ENCODE measurements around the gene NEURL1B.

The NEURL1B gene

DNA sequence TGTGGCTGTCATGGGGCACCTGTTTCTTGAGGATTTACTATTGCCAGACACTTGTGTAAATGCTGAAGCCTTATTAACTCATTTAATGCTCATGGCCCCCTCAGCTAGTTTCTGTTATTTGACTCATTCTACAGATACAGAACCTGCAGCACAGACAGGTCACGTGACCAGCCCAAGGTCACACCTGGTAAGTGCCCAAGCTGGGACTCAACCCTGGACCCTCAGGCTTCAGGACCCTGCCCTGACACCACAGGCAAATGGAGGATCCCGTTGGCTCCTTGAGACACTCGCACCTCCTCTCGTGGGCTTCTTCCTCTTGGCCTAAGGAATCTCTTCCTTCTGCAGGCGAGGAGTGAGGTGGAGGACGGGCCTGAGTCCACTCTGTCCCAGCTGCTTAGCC, 10.6 kb upstream of the NEURL1B start:
- TF ChIP-seq CTCF (conservative IDR thresholded peaks at IDR 0.05), result no peak
- no peak overlapping the region for H3K27ac ChIP-seq

- no peak overlapping the region for H3K27ac ChIP-seq
- no peak for TF ChIP-seq CTCF (conservative IDR thresholded peaks at IDR 0.05)
These were observed 10.1 kb upstream of the NEURL1B start for GRCh38 chr5:172630986-172631385.

GRCh38 chr5:172632346-172633092, 8.5 kb upstream of the NEURL1B start:
- H3K27ac ChIP-seq, result no peak overlapping the region
- TF ChIP-seq CTCF (conservative IDR thresholded peaks at IDR 0.05), result no peak

- no peak for TF ChIP-seq CTCF (conservative IDR thresholded peaks at IDR 0.05)
- H3K27ac ChIP-seq, result no peak overlapping the region
These were observed 7.6 kb upstream of the NEURL1B start for GRCh38 chr5:172633403-172633970.

GRCh38 chr5:172634106-172634899, 6.8 kb upstream of the NEURL1B start:
- no peak for TF ChIP-seq CTCF (conservative IDR thresholded peaks at IDR 0.05)
- no peak overlapping the region for H3K27ac ChIP-seq

GRCh38 chr5:172635038-172635437, 6.0 kb upstream of the NEURL1B start:
- no peak overlapping the region for H3K27ac ChIP-seq
- no peak for TF ChIP-seq CTCF (conservative IDR thresholded peaks at IDR 0.05)

All from VCaP (cell line).